Right lung (tissue), 5 donors: Measurements from ENCODE around the gene CNN2. TPM values are rescaled to one million over a fixed set of nuclear protein-coding genes. Genes with fewer than 3 reads are reported as not detected.

Experiments
- DNase-seq, 2 donors: peaks; one replicate each; pipeline ENCODE4 v3.0.0-alpha.2; 2013
- polyA plus RNA-seq, 5 donors: library from polyadenylated mRNA; unstranded; fragments of 120-200 nt; gene quantifications; one replicate each; pipeline versions ENCODE4 v1.2.1 to v1.2.3, GENCODE V29; 2013; ENCODE audit warnings: inconsistent platforms in 1 of 5, low replicate concordance in 1 of 5; ENCODE audit not compliant: insufficient read length in 5 of 5, insufficient read depth in 1 of 5

The CNN2 gene
- polyA plus RNA-seq, 5 donors: 128 to 196 (median 157) TPM

- DNase-seq: no peak
These were observed 37.7 kb downstream of the CNN2 start for GRCh38 chr19:1063909-1064660.

- DNase-seq: peak in 1 of 2 donors; percentile 62
These were observed 38.5 kb downstream of the CNN2 start for GRCh38 chr19:1064661-1065605.

GRCh38 chr19:1065606-1066109, 39.2 kb downstream of the CNN2 start:
- no peak for DNase-seq

GRCh38 chr19:1066251-1066747, 39.9 kb downstream of the CNN2 start:
- no peak for DNase-seq

- DNase-seq: no peak
These were observed 40.4 kb downstream of the CNN2 start, which contains the start of gene ARHGAP45 for GRCh38 chr19:1066748-1067340. TSS of gene ARHGAP45 (plus strand) at chr19:1067167. CDS start at chr19:1067406, 239 bp downstream.

GRCh38 chr19:1067341-1067957, 41.0 kb downstream of the CNN2 start:
- no peak for DNase-seq

- no peak for DNase-seq
These were observed 41.9 kb downstream of the CNN2 start for GRCh38 chr19:1068009-1069001.

GRCh38 chr19:1069009-1069779, 42.8 kb downstream of the CNN2 start:
- DNase-seq: no peak

- no peak for DNase-seq
These were observed 44.1 kb downstream of the CNN2 start for GRCh38 chr19:1070576-1070930.

GRCh38 chr19:1070931-1071791, 44.8 kb downstream of the CNN2 start:
- DNase-seq: no peak

- no peak for DNase-seq
These were observed 46.1 kb downstream of the CNN2 start for GRCh38 chr19:1072371-1073015.

GRCh38 chr19:1073063-1073955, 46.9 kb downstream of the CNN2 start:
- no peak for DNase-seq

- no peak for DNase-seq
These were observed 47.6 kb downstream of the CNN2 start for GRCh38 chr19:1073956-1074517.

GRCh38 chr19:1074544-1075283, 48.3 kb downstream of the CNN2 start:
- DNase-seq: peak in 1 of 2 donors; percentile 35

GRCh38 chr19:1076046-1076386, 49.6 kb downstream of the CNN2 start:
- no peak for DNase-seq

- no peak for DNase-seq
These were observed 50.5 kb downstream of the CNN2 start for GRCh38 chr19:1076951-1077350.
